ENCODE measurements around the gene DMRT3.
"Not testable (repeated sequence)": the region's sequence is repeated elsewhere in the genome, so short reads cannot be mapped to it uniquely, and the experiment has no call there.

Gene DMRT3

DNA sequence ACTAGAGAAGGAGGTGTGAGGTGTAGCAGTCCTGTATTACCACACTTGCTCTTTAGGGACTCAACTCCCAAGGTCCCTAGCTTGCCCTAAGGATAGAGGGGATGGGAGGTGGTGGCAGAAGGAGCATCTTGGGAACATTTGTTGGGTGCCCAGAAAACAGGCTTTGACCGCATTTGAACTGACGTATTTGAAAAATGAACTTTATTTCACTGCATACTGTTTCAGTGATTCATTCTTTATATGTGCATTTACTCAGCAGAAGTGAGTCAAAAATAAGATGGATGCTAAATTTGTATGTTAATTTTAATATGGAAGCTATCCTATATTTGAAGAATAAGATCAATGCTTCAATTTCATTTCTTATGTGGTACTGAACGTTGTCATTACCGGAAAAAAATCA is 18.7 kb downstream of the DMRT3 start:
- no peaks in the 10 kb centered on the region for H3K36me3 ChIP-seq (ENCODE audit: control insufficient read depth, insufficient read depth, low read length)
- no peak overlapping the region for H3K9ac ChIP-seq (ENCODE audit: low read length)
- H3K4me3 ChIP-seq (ENCODE audit: low read length), result no peak overlapping the region
- H3K27me3 ChIP-seq (ENCODE audit: control insufficient read depth, insufficient read depth, low read length), result peaks cover 4% of the 10 kb centered on the region
- H3K4me1 ChIP-seq (ENCODE audit: control insufficient read depth, insufficient read depth, low read length), result no peaks in the 10 kb centered on the region
- no peak overlapping the region for H3K27ac ChIP-seq (ENCODE audit: low read depth, low read length)

DNA sequence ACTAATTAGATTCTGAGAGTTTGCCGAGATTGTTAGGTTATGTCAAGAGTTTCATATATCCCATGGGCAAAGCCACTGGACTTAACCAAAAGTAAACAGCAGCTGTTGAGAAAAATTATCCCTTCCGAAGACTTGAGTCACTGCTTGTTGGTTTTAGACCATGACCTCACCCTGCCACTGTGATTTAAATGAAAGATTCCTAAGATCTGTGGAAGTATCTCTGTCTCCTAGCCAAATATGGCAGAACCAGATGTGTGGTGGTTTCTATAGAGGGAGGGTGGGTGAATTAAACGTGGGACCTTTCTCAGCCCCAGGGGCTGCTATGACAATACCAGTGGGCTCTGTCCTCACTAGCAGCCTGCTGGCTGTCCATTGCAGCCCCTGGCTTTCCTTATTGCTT is 19.3 kb downstream of the DMRT3 start:
- Histone ChIP-seq H3K36me3 (ENCODE audit: control insufficient read depth, insufficient read depth, low read length) (no peaks in the 10 kb centered on the region), H3K27me3 (ENCODE audit: control insufficient read depth, insufficient read depth, low read length) (peaks cover 2% of the 10 kb centered on the region), H3K4me3 (ENCODE audit: low read length) (no peak overlapping the region), H3K27ac (ENCODE audit: low read depth, low read length) (no peak overlapping the region), H3K9ac (ENCODE audit: low read length) (no peak overlapping the region), H3K4me1 (ENCODE audit: control insufficient read depth, insufficient read depth, low read length) (no peaks in the 10 kb centered on the region)

DNA sequence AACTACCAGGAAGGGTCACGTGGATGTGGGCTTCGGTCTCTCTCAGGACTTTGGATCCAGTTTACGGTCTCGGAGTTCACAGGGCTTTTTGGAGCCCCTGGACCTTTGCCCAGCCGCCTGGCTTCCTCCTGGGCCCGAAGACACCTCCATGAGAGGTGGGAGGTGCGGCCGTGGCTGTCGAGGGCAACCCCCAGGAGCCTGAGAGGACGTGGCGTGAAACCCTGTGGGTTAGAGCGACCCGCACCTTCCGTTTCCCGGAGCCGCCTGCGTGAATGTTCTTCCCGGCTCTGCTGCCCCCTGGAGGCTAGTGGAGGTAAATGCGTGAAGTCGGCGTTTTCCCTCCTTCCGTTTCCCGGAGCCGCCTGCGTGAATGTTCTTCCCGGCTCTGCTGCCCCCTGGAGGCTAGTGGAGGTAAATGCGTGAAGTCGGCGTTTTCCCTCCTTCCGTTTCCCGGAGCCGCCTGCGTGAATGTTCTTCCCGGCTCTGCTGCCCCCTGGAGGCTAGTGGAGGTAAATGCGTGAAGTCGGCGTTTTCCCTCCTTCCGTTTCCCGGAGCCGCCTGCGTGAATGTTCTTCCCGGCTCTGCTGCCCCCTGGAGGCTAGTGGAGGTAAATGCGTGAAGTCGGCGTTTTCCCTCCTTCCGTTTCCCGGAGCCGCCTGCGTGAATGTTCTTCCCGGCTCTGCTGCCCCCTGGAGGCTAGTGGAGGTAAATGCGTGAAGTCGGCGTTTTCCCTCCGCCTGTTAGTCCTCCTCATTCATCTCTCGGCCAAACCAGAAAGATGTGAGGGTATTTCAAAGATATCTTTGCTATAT is 22.1 kb downstream of the DMRT3 start:
- H3K27ac ChIP-seq (ENCODE audit: low read depth, low read length); H3K9ac ChIP-seq (ENCODE audit: low read length); H3K27me3 ChIP-seq (ENCODE audit: control insufficient read depth, insufficient read depth, low read length); H3K36me3 ChIP-seq (ENCODE audit: control insufficient read depth, insufficient read depth, low read length); H3K4me3 ChIP-seq (ENCODE audit: low read length); H3K4me1 ChIP-seq (ENCODE audit: control insufficient read depth, insufficient read depth, low read length): not testable (repeated sequence)

DNA sequence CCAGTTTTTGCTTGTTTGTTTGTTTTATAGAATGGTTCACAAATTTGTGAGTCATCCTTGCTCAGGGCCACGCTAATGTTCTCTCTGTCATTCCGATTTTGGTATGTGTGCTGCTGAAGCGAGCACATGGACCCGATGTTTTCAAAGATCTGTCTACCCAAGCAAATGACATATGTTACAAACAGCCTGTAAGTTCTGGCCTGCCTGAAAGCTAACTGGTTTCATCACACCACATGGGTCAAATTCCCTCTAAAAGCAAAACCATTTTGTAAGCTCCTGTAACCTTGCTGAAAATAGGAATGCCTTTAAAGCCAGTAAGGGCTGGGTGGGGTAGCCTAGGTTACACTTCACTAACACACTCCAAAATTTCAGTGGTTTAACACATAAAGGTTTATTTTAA is 25.4 kb downstream of the DMRT3 start:
- H3K27me3 ChIP-seq (ENCODE audit: control insufficient read depth, insufficient read depth, low read length), result no peaks in the 10 kb centered on the region
- H3K36me3 ChIP-seq (ENCODE audit: control insufficient read depth, insufficient read depth, low read length), result no peaks in the 10 kb centered on the region
- H3K4me1 ChIP-seq (ENCODE audit: control insufficient read depth, insufficient read depth, low read length), result no peaks in the 10 kb centered on the region
- no peak overlapping the region for H3K4me3 ChIP-seq (ENCODE audit: low read length)
- no peak overlapping the region for H3K9ac ChIP-seq (ENCODE audit: low read length)
- no peak overlapping the region for H3K27ac ChIP-seq (ENCODE audit: low read depth, low read length)

DNA sequence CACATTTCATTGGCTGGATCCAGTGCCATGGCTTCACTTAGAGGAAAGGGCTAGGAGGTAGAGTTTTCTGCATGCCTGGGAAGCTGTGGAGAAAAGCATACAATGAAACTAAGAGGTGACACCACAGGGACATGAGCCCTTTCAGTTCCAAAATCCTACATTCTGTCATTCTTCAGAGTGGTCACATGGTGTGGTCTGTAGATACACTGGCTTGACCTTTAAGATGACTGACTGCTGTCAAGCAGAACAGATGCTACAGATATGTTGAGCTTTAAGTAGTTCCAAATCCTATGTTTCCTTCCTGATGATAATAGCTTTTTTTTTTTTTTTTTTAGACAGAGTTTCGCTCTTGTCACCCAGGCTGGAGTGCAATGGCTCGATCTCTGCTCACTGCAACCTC is 26.2 kb downstream of the DMRT3 start:
- H3K4me3 ChIP-seq (ENCODE audit: low read length), result no peak overlapping the region
- no peaks in the 10 kb centered on the region for H3K27me3 ChIP-seq (ENCODE audit: control insufficient read depth, insufficient read depth, low read length)
- no peaks in the 10 kb centered on the region for H3K4me1 ChIP-seq (ENCODE audit: control insufficient read depth, insufficient read depth, low read length)
- no peak overlapping the region for H3K9ac ChIP-seq (ENCODE audit: low read length)
- no peak overlapping the region for H3K27ac ChIP-seq (ENCODE audit: low read depth, low read length)
- no peaks in the 10 kb centered on the region for H3K36me3 ChIP-seq (ENCODE audit: control insufficient read depth, insufficient read depth, low read length)

DNA sequence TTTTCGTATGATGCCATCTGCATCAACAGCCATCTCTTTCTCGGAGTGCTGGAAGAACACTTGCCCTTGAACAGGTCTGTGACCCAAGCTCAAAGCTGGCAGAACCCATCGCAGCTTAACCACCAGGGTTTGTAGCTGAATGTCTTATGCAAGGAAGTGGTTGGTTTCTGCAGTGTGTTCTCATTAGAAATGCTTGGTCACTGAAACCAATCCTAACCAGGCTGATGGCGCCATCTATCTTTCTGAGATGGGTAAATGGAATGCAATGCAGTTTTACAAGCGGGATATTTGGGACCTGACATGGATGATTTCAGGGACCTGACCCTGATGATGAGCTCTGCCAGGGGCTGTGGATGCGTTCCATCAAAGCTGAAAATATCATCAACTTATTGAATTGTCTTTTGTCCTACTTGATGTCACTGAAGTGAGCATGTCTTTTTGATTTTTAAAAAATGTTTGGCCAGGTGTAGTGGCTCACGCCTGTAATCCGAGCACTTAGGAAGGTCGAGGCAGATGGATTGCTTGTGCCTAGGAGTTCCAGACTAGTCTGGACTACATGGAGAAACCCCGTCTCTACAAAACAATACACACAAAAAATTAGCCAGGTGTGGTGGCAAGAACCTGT is 28.7 kb downstream of the DMRT3 start:
- no peak overlapping the region for H3K9ac ChIP-seq (ENCODE audit: low read length)
- no peaks in the 10 kb centered on the region for H3K27me3 ChIP-seq (ENCODE audit: control insufficient read depth, insufficient read depth, low read length)
- H3K4me1 ChIP-seq (ENCODE audit: control insufficient read depth, insufficient read depth, low read length), result no peaks in the 10 kb centered on the region
- H3K36me3 ChIP-seq (ENCODE audit: control insufficient read depth, insufficient read depth, low read length), result no peaks in the 10 kb centered on the region
- no peak overlapping the region for H3K27ac ChIP-seq (ENCODE audit: low read depth, low read length)
- H3K4me3 ChIP-seq (ENCODE audit: low read length), result no peak overlapping the region

DNA sequence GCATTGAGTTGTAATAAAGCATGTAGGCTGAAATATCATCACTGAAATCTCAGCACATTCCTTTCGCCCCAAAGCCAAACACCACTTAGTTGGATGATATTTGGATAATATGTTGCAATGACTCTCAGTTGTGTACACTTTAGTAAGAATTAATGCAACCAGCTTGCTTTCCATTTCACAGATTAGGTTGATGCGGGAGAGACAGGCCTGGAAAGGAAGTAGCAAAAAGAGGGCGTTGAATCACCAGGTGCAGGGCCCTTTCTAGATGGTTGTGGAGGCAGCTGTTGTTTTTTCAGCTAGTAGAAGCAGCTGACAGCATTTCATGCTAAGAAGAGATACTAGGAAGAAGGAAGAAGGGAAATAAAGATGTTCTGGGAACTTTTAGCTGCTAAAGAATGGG is 30.9 kb downstream of the DMRT3 start:
- H3K4me1 ChIP-seq (ENCODE audit: control insufficient read depth, insufficient read depth, low read length), result no peaks in the 10 kb centered on the region
- no peak overlapping the region for H3K4me3 ChIP-seq (ENCODE audit: low read length)
- no peak overlapping the region for H3K27ac ChIP-seq (ENCODE audit: low read depth, low read length)
- no peak overlapping the region for H3K9ac ChIP-seq (ENCODE audit: low read length)
- no peaks in the 10 kb centered on the region for H3K36me3 ChIP-seq (ENCODE audit: control insufficient read depth, insufficient read depth, low read length)
- no peaks in the 10 kb centered on the region for H3K27me3 ChIP-seq (ENCODE audit: control insufficient read depth, insufficient read depth, low read length)

DNA sequence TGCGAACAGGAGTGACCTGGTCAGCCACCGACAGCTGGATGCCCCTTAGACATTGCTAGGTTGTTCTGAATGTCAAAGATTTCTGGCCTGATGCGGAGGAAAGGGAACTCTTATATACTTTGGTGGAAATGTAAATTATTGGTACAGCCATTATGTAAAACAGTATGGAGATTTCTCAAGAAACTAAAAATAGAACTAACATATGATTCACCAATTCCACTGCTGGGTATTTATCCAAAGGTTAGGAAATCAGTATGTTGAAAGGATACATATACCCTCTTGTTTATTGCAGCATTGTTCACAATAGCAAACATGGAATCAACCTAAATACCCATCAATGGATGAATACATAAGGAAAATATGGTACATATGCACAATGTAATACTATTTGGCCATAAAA is 31.8 kb downstream of the DMRT3 start:
- Histone ChIP-seq H3K27ac (ENCODE audit: low read depth, low read length) (no peak overlapping the region), H3K27me3 (ENCODE audit: control insufficient read depth, insufficient read depth, low read length) (no peaks in the 10 kb centered on the region), H3K36me3 (ENCODE audit: control insufficient read depth, insufficient read depth, low read length) (no peaks in the 10 kb centered on the region), H3K9ac (ENCODE audit: low read length) (no peak overlapping the region), H3K4me1 (ENCODE audit: control insufficient read depth, insufficient read depth, low read length) (no peaks in the 10 kb centered on the region), H3K4me3 (ENCODE audit: low read length) (no peak overlapping the region)

DNA sequence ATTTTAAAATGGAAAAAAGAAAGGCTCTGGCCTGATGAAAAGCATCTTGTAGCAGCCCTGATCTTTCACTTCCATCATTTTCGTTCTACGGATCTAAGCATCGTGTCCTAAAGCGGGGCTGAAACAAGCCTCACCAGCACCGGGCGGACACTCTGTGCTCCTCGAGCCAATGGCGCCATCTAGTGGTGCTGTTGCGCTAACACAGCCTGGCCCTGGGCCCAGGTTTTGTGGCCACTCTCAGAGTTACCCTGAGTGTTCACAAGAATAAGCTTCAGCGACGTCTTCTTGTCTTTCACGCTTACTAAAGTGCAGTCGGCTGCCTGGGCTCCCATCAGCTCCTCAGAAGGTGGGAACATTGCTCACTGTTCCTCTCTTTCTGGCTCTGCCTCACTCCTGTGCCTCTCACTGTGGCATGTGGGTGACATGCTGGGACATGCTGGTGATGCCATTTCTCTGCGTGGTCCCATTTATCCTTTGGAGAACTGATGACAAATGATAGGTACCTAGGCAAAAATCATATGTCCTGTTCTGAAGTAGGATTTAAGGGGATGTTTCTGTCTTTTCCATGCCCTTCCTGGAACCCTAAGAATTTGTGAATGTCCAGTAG is 32.7 kb downstream of the DMRT3 start:
- Histone ChIP-seq H3K36me3 (ENCODE audit: control insufficient read depth, insufficient read depth, low read length) (no peaks in the 10 kb centered on the region), H3K27ac (ENCODE audit: low read depth, low read length) (no peak overlapping the region), H3K4me3 (ENCODE audit: low read length) (no peak overlapping the region), H3K27me3 (ENCODE audit: control insufficient read depth, insufficient read depth, low read length) (no peaks in the 10 kb centered on the region), H3K9ac (ENCODE audit: low read length) (no peak overlapping the region), H3K4me1 (ENCODE audit: control insufficient read depth, insufficient read depth, low read length) (no peaks in the 10 kb centered on the region)

DNA sequence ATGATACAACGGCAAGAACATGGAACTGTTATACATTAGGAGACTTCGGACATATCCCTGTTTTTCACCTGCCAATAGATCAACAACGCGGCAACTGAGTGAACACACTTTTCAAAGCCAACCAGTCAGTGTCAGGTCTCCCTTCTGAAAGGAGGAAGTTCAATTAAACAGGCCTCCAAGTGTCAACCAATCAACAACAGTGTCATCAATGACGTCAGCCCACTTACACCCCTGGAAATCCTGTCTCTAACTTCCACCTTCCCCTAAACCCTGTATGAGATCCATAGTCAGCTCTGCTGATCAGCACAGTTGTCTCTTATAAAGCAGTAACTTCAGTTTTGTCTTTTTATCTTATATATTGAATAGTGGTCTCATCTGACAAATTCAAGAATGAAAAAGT is 36.6 kb downstream of the DMRT3 start:
- Histone ChIP-seq H3K36me3 (ENCODE audit: control insufficient read depth, insufficient read depth, low read length) (no peaks in the 10 kb centered on the region), H3K27me3 (ENCODE audit: control insufficient read depth, insufficient read depth, low read length) (no peaks in the 10 kb centered on the region), H3K4me1 (ENCODE audit: control insufficient read depth, insufficient read depth, low read length) (no peaks in the 10 kb centered on the region), H3K9ac (ENCODE audit: low read length) (no peak overlapping the region), H3K27ac (ENCODE audit: low read depth, low read length) (no peak overlapping the region), H3K4me3 (ENCODE audit: low read length) (no peak overlapping the region)

DNA sequence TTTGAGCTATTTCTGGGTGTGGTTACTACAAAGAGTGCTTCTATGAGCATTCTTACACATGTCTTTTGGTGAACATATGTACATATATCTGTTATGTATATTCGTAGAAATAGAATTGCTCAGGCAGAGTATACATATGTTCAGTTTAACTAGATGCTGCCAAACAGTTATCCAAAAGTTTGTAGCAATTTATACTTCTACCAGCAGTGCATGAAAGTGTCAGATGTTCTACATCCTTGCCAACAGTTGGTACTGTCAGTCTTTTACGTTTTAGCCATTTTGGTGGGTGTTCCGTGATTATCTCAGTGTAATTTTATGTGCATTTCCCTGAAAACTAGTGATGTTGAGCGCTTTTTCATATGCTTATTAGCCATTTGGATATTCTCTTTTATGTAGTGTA is 37.8 kb downstream of the DMRT3 start:
- Histone ChIP-seq H3K36me3 (ENCODE audit: control insufficient read depth, insufficient read depth, low read length) (no peaks in the 10 kb centered on the region), H3K4me1 (ENCODE audit: control insufficient read depth, insufficient read depth, low read length) (no peaks in the 10 kb centered on the region), H3K4me3 (ENCODE audit: low read length) (no peak overlapping the region), H3K27ac (ENCODE audit: low read depth, low read length) (no peak overlapping the region), H3K9ac (ENCODE audit: low read length) (no peak overlapping the region), H3K27me3 (ENCODE audit: control insufficient read depth, insufficient read depth, low read length) (peaks cover 5% of the 10 kb centered on the region)

DNA sequence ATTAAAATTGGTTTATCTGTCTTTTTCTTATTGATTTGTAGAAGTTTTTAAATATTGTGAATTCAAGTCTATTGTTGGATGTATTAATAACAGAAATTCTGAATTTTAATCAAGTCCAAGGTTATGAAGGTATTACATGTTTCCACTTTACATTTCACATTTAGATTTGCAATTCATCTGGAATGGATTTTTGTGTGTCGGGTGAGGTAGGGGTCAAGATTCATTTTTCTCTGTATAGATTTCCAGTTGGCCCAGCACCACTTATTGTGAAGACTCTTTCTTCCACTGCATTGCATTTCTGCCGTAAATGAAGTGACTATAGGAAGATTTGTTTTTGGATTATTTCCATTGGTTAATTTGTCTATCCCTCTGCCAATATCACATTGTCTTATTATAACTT is 38.2 kb downstream of the DMRT3 start:
- Histone ChIP-seq H3K9ac (ENCODE audit: low read length) (no peak overlapping the region), H3K4me3 (ENCODE audit: low read length) (no peak overlapping the region), H3K27me3 (ENCODE audit: control insufficient read depth, insufficient read depth, low read length) (peaks cover 5% of the 10 kb centered on the region), H3K27ac (ENCODE audit: low read depth, low read length) (no peak overlapping the region), H3K4me1 (ENCODE audit: control insufficient read depth, insufficient read depth, low read length) (no peaks in the 10 kb centered on the region), H3K36me3 (ENCODE audit: control insufficient read depth, insufficient read depth, low read length) (no peaks in the 10 kb centered on the region)

DNA sequence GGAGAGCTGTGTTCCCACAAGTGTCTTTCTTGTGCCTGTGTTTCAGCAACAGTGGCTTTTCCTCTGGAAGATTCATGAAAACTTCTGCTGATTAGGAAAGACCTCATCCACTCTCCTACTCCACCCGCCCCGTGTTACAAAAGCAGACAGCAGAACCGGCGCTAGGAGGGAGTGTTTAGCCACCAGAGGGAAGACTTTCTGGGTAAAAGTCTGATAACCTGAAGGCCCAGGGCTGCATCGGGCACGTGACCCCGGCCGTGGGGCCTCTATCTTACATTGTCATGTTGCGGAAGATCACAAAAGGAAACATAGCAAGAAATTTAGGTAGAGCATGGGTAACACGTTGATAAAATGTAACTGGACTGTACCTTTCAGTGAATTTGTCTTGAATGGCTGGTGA is 41.7 kb downstream of the DMRT3 start:
- Histone ChIP-seq H3K27ac (ENCODE audit: low read depth, low read length) (no peak overlapping the region), H3K9ac (ENCODE audit: low read length) (no peak overlapping the region), H3K4me3 (ENCODE audit: low read length) (no peak overlapping the region), H3K4me1 (ENCODE audit: control insufficient read depth, insufficient read depth, low read length) (no peaks in the 10 kb centered on the region), H3K27me3 (ENCODE audit: control insufficient read depth, insufficient read depth, low read length) (peaks cover 5% of the 10 kb centered on the region), H3K36me3 (ENCODE audit: control insufficient read depth, insufficient read depth, low read length) (no peaks in the 10 kb centered on the region)
